HEK293 (cell line): ENCODE results near the gene HELQ.

Experiments
- BCL6B ChIP-seq: fragments of 450-650 bp; formaldehyde crosslinking; IDR thresholded peaks from 2 replicates; pipeline ENCODE4 v1.5.1; 2017; ENCODE audit warnings: missing biosample characterization, missing genetic modification characterization
- KLF7 ChIP-seq: fragments of 450-650 bp; formaldehyde crosslinking; IDR thresholded peaks from 2 replicates; pipeline ENCODE4 v1.5.1; 2016; ENCODE audit warnings: missing biosample characterization, missing genetic modification characterization, borderline replicate concordance
- MYNN ChIP-seq: fragments of 450-650 bp; formaldehyde crosslinking; IDR thresholded peaks from 2 replicates; pipeline ENCODE4 v1.5.1; 2016; ENCODE audit warnings: missing biosample characterization, missing genetic modification characterization, borderline replicate concordance
- PRDM10 ChIP-seq: fragments of 450-650 bp; formaldehyde crosslinking; IDR thresholded peaks from 2 replicates; pipeline ENCODE4 v1.5.1; 2016; ENCODE audit warnings: missing biosample characterization, missing genetic modification characterization
- TSHZ1 ChIP-seq: fragments of 450-650 bp; formaldehyde crosslinking; IDR thresholded peaks from 2 replicates; pipeline ENCODE4 v1.5.1; 2016; ENCODE audit warnings: missing biosample characterization, missing genetic modification characterization, borderline replicate concordance
- ZBTB10 ChIP-seq: fragments of 450-650 bp; formaldehyde crosslinking; IDR thresholded peaks from 2 replicates; pipeline ENCODE4 v1.5.1; 2016; ENCODE audit warnings: missing biosample characterization, missing genetic modification characterization
- ZEB2 ChIP-seq: fragments of 450-650 bp; formaldehyde crosslinking; IDR thresholded peaks from 2 replicates; pipeline ENCODE4 v1.5.1; 2016; ENCODE audit warnings: missing biosample characterization, missing genetic modification characterization
- ZFHX2 ChIP-seq: fragments of 450-650 bp; formaldehyde crosslinking; conservative IDR thresholded peaks from 2 replicates; pipeline ENCODE4 v1.5.1; 2016; ENCODE audit warnings: missing biosample characterization, missing genetic modification characterization
- ZNF138 ChIP-seq: fragments of 450-650 bp; formaldehyde crosslinking; IDR thresholded peaks from 2 replicates; pipeline ENCODE4 v1.5.1; 2016; ENCODE audit warnings: missing biosample characterization, missing genetic modification characterization, borderline replicate concordance
- ZNF148 ChIP-seq: fragments of 450-650 bp; formaldehyde crosslinking; IDR thresholded peaks from 2 replicates; pipeline ENCODE4 v1.5.0; 2017; ENCODE audit warnings: missing biosample characterization, missing genetic modification characterization, borderline replicate concordance
- ZNF157 ChIP-seq: fragments of 450-650 bp; formaldehyde crosslinking; IDR thresholded peaks from 2 replicates; pipeline ENCODE4 v1.5.1; 2016; ENCODE audit warnings: missing biosample characterization, missing genetic modification characterization
- ZNF223 ChIP-seq: fragments of 450-650 bp; formaldehyde crosslinking; IDR thresholded peaks from 2 replicates; pipeline ENCODE4 v1.5.1; 2016; ENCODE audit warnings: missing biosample characterization, missing genetic modification characterization
- ZNF292 ChIP-seq: fragments of 450-650 bp; formaldehyde crosslinking; IDR thresholded peaks from 2 replicates; pipeline ENCODE4 v1.5.1; 2016; ENCODE audit warnings: low read depth, missing biosample characterization, missing genetic modification characterization, borderline replicate concordance
- ZNF366 ChIP-seq: fragments of 450-650 bp; formaldehyde crosslinking; conservative IDR thresholded peaks from 2 replicates; pipeline ENCODE4 v1.5.1; 2016; ENCODE audit warnings: missing biosample characterization, missing genetic modification characterization
- ZNF596 ChIP-seq: fragments of 450-650 bp; IDR thresholded peaks from 2 replicates; pipeline ENCODE4 v1.5.0; 2018; ENCODE audit warnings: missing biosample characterization, mild to moderate bottlenecking, missing genetic modification characterization, moderate library complexity
- ZNF629 ChIP-seq: fragments of 450-650 bp; formaldehyde crosslinking; IDR thresholded peaks from 2 replicates; pipeline ENCODE4 v1.5.1; 2017; ENCODE audit warnings: missing biosample characterization, missing genetic modification characterization
- ZNF76 ChIP-seq: fragments of 450-650 bp; formaldehyde crosslinking; IDR thresholded peaks from 2 replicates; pipeline ENCODE4; 2016; ENCODE audit warnings: low read depth, missing biosample characterization, missing genetic modification characterization, borderline replicate concordance
- ZNF792 ChIP-seq: fragments of 450-650 bp; formaldehyde crosslinking; IDR thresholded peaks from 2 replicates; pipeline ENCODE4 v1.5.1; 2016; ENCODE audit warnings: missing biosample characterization, missing genetic modification characterization
- ZNF830 ChIP-seq: fragments of 450-650 bp; IDR thresholded peaks from 2 replicates; pipeline ENCODE4 v1.5.0; 2018; ENCODE audit warnings: missing biosample characterization, missing genetic modification characterization, low read depth, mild to moderate bottlenecking, moderate library complexity
- ZSCAN18 ChIP-seq: fragments of 450-650 bp; formaldehyde crosslinking; IDR thresholded peaks from 2 replicates; pipeline ENCODE4 v1.5.1; 2016; ENCODE audit warnings: missing biosample characterization, missing genetic modification characterization

HELQ gene

GRCh38 chr4:83455281-83456183, at the start of gene HELQ, which contains the start of gene MRPS18C (continued):
- TF ChIP-seq ZBTB10 (tag by site-specific recombination) (peak; percentile 92), ZNF223 (no peak), TSHZ1 (no peak), KLF7 (tag by site-specific recombination) (no peak), ZNF596 (tag by site-specific recombination) (no peak), ZNF366 (tag by site-specific recombination) (peak; percentile 43), PRDM10 (tag by site-specific recombination) (0 out of 2 replicates have a peak, but pooled peaks have one; percentile 62), BCL6B (tag by site-specific recombination) (no peak), ZEB2 (tag by site-specific recombination) (peak; percentile 40; the same call in 1 of the 2 replicates), ZNF292 (tag by site-specific recombination) (no peak), ZNF76 (peak; percentile 61; the same call in 1 of the 2 replicates), MYNN (peak; percentile 74; the same call in 1 of the 2 replicates), ZNF157 (tag by site-specific recombination) (no peak), ZFHX2 (tag by site-specific recombination) (peak; percentile 80), ZNF629 (peak; percentile 81), ZNF138 (tag by site-specific recombination) (no peak), ZSCAN18 (tag by site-specific recombination) (no peak), ZNF830 (tag by site-specific recombination) (no peak), ZNF792 (tag by site-specific recombination) (no peak), ZNF148 (tag by site-specific recombination) (no peak)
